NOMO-1 (cell line): ENCODE results near the gene RASA3.
"Not testable (repeated sequence)": the region's sequence is repeated elsewhere in the genome, so short reads cannot be mapped to it uniquely, and the experiment has no call there.

Experiments
- DNase-seq, 2 experiments: peaks; one replicate each; lab custom pipeline; 2025; ENCODE audit not compliant: unreplicated experiment in 2 of 2; lab: John Stamatoyannopoulos, UW

The RASA3 gene

GRCh38 chr13:114082849-114083645 lies 49.4 kb downstream of the RASA3 start:
- DNase-seq = no peak

GRCh38 chr13:114081761-114082681 lies 50.4 kb downstream of the RASA3 start:
- no peak for DNase-seq

GRCh38 chr13:114080739-114081561 lies 51.5 kb downstream of the RASA3 start:
- no peak for DNase-seq

GRCh38 chr13:114079601-114080536 lies 52.6 kb downstream of the RASA3 start:
- no peak for DNase-seq

GRCh38 chr13:114078461-114079451 lies 53.7 kb downstream of the RASA3 start:
- no peak for DNase-seq

GRCh38 chr13:114077933-114078325 lies 54.5 kb downstream of the RASA3 start:
- no peak for DNase-seq

- no peak for DNase-seq
Measured at GRCh38 chr13:114077099-114077932, 55.1 kb downstream of the RASA3 start.

GRCh38 chr13:114076329-114077090 lies 55.9 kb downstream of the RASA3 start:
- DNase-seq = no peak

- DNase-seq = not testable (repeated sequence)
Measured at GRCh38 chr13:114075811-114076210, 56.6 kb downstream of the RASA3 start.

- DNase-seq = no peak
Measured at GRCh38 chr13:114074671-114075315, 57.6 kb downstream of the RASA3 start.

GRCh38 chr13:114073881-114074612 lies 58.4 kb downstream of the RASA3 start:
- no peak for DNase-seq

GRCh38 chr13:114072421-114072820 lies 60.0 kb downstream of the RASA3 start:
- DNase-seq = no peak

- DNase-seq = no peak
Measured at GRCh38 chr13:114071991-114072390, 60.4 kb downstream of the RASA3 start.

- no peak for DNase-seq
Measured at GRCh38 chr13:114071410-114071809, 61.0 kb downstream of the RASA3 start.

- DNase-seq = no peak
Measured at GRCh38 chr13:114070098-114070799, 62.2 kb downstream of the RASA3 start.
